ENCODE measurements around the gene CYP39A1. TPM values are rescaled to one million over a fixed set of nuclear protein-coding genes. Genes with fewer than 3 reads are reported as not detected.

CYP39A1 gene
- total RNA-seq, 2 donors from 2014 or later: 6.0 to 6.3 TPM

- no peaks in the 10 kb centered on the region for H3K9me3 ChIP-seq
- no peaks in the 10 kb centered on the region for H3K27me3 ChIP-seq
- H3K4me3 ChIP-seq: no peak overlapping the region
- no peak for TF ChIP-seq POLR2A (IDR thresholded peaks at IDR 0.05)
- no peak for TF ChIP-seq CTCF (IDR thresholded peaks at IDR 0.05)
- intact Hi-C loops (cut with DNase I): no loop called here
- H3K4me1 ChIP-seq: no peaks in the 10 kb centered on the region
- ATAC-seq (no peak), DNase-seq (no peak)
- 79 to 87% methylated on average over 3 of the region's 3 CpGs for whole genome bisulfite sequencing, 2 donors
- H3K36me3 ChIP-seq (replicated peaks in 1 of 2; ENCODE audit: insufficient read depth in 1 of 2, low read depth in 2 of 2): no peaks in the 10 kb centered on the region
- H3K27ac ChIP-seq: no peak overlapping the region
These were observed 47.4 kb downstream of the CYP39A1 start for GRCh38 chr6:46605091-46605797.

- no peaks in the 10 kb centered on the region for H3K9me3 ChIP-seq
- ATAC-seq (no peak), DNase-seq (no peak)
- intact Hi-C loops (cut with DNase I): no loop called here
- no peaks in the 10 kb centered on the region for H3K36me3 ChIP-seq (replicated peaks in 1 of 2; ENCODE audit: insufficient read depth in 1 of 2, low read depth in 2 of 2)
- TF ChIP-seq CTCF (IDR thresholded peaks at IDR 0.05) (no peak), POLR2A (IDR thresholded peaks at IDR 0.05) (no peak)
- WGBS, 2 donors: 82 to 86% methylated on average over 3 of the region's 3 CpGs
- no peaks in the 10 kb centered on the region for H3K27me3 ChIP-seq
- no peaks in the 10 kb centered on the region for H3K4me1 ChIP-seq
- no peak overlapping the region for H3K27ac ChIP-seq
- no peak overlapping the region for H3K4me3 ChIP-seq
These were observed 54.4 kb downstream of the CYP39A1 start for GRCh38 chr6:46598215-46598614.

GRCh38 chr6:46592740-46593139, 59.9 kb downstream of the CYP39A1 start:
- TF ChIP-seq POLR2A (IDR thresholded peaks at IDR 0.05) (no peak), CTCF (IDR thresholded peaks at IDR 0.05) (no peak)
- Histone ChIP-seq H3K9me3 (no peaks in the 10 kb centered on the region), H3K27ac (no peak overlapping the region), H3K36me3 (replicated peaks in 1 of 2; ENCODE audit: insufficient read depth in 1 of 2, low read depth in 2 of 2) (no peaks in the 10 kb centered on the region), H3K27me3 (no peaks in the 10 kb centered on the region), H3K4me3 (no peak overlapping the region), H3K4me1 (no peaks in the 10 kb centered on the region)
- no peak for DNase-seq
- intact Hi-C loops (cut with DNase I): no loop called here
- no peak for ATAC-seq

- DNase-seq (no peak), ATAC-seq (no peak)
- Histone ChIP-seq H3K4me1 (no peaks in the 10 kb centered on the region), H3K27me3 (no peaks in the 10 kb centered on the region), H3K36me3 (replicated peaks in 1 of 2; ENCODE audit: insufficient read depth in 1 of 2, low read depth in 2 of 2) (no peaks in the 10 kb centered on the region), H3K9me3 (no peaks in the 10 kb centered on the region), H3K4me3 (no peak overlapping the region), H3K27ac (no peak overlapping the region)
- intact Hi-C loops (cut with DNase I): no loop called here
- 63 to 66% methylated on average over 3 of the region's 3 CpGs for WGBS, 2 donors
- TF ChIP-seq POLR2A (IDR thresholded peaks at IDR 0.05): no peak
These were observed 60.6 kb downstream of the CYP39A1 start for GRCh38 chr6:46592046-46592445.

- DNase-seq: no peak
- Histone ChIP-seq H3K4me1 (no peaks in the 10 kb centered on the region), H3K27ac (no peak overlapping the region), H3K36me3 (replicated peaks in 1 of 2; ENCODE audit: insufficient read depth in 1 of 2, low read depth in 2 of 2) (no peaks in the 10 kb centered on the region), H3K4me3 (no peak overlapping the region), H3K9me3 (no peaks in the 10 kb centered on the region), H3K27me3 (no peaks in the 10 kb centered on the region)
- intact Hi-C loops (cut with DNase I): no loop called here
- ATAC-seq: no peak
- no peak for TF ChIP-seq CTCF (IDR thresholded peaks at IDR 0.05)
These were observed 61.9 kb downstream of the CYP39A1 start for GRCh38 chr6:46590765-46591164.

Measured in body of pancreas (tissue), 4 donors.